Measurements from ENCODE around the gene STX7. TPM values are rescaled to one million over a fixed set of nuclear protein-coding genes. Genes with fewer than 3 reads are reported as not detected.
A peak's percentile ranks its signal among the peaks of the same experiment; 100 is the strongest.

Gene STX7
- total RNA-seq, 1 donor from 2014 or later: 52.0 TPM

DNA sequence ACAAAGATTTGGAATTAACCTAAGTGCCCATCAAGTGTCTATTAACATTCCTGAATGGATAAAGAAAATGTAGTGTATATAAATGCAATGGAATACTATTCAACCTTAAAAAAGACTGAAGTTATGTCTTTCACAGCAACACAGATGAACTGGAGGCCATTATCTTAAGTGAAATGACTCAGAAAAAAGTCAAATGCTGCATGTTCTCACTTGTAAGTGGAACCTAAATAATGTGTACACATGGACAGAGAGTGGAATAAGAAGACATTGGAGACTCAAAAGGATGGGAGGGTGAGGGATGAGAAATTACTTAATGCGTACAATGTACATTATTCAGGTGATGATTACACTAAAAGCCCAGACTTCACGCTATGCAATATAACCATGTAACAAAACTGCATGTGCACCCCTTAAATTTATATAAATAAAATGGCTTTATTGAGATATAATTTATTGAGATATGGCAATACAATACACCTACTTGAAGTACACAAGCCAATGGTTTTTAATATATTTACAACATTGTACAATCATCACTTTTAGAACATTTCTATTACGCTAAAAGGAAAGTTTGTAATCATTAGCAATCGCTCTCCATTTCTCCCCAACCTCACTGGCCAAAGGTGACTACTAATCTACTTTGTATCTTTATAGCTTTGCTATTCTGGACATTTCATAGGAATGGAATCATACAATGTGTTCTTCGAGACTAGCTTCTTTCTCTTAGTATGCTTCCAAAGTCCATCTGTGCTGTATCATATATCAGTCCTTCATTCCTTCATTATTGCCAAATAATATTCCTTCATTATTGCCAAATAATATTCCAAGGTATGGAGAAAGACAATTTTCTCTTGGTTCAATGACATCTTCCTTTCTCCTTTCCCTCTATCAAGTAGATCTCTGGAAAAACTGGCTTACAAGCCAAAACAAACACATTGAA is 5.8 kb downstream of the STX7 start:
- no peak for DNase-seq (ENCODE audit: low read depth in 2 of 2)

DNA sequence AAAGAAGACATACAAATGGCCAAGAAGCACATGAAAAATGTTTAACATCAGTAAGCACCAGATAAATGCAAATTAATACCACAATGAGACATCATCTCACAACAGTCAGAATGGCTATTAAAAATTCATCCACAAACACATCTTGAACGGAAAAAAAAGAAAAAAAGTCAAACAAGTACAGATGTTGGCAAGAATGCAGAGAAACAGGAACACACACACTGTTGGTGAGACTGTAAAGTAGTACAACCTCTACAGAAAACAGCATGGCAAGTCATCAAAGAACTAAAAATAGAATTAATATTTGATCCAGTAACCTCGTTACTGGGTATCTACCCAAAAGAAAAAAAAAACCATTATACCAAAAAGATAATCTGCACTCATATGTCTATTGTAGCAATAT is 6.5 kb downstream of the STX7 start:
- DNase-seq (ENCODE audit: low read depth in 2 of 2): no peak

DNA sequence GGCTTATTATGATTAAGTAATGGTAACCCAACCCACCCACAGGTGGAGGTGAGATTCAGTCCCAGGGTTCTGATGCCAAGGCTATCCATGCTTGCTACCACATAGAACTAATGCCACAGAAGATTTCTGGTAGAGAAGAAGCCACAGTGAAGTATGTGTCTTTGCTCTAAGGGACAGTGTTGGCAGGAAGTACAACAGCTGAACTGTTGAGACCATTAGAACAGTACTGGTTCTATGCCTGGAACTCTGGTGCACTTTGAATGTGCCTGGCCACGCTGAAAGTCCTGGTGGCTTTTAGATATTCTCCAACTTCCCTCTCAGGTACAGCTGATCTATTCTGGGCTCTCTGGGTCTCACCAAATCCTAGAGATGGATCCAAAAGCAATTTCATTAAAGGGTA is 7.8 kb downstream of the STX7 start:
- DNase-seq (ENCODE audit: low read depth in 2 of 2): peak in 1 of 2 donors; percentile 30

DNA sequence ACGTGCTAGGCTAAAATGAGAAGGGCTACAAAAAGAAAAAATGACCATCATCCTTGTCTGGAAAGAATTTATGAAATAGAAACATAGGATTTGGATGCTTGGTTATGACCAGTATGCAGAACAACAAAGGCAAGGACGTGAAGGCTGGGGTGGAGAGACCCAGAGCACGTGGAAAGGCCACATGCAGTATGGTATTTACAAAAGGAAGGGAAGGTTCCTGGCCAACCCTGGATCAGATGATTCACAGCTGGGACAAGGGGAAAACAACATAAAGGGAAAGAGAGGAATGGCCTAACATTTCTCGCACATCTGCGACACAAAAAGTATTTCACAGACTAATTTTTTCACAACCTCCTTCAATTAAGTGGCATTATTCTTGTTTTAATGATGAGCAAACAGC is 8.2 kb downstream of the STX7 start:
- peak; percentile 76 to 97 for DNase-seq (ENCODE audit: low read depth in 2 of 2)

DNA sequence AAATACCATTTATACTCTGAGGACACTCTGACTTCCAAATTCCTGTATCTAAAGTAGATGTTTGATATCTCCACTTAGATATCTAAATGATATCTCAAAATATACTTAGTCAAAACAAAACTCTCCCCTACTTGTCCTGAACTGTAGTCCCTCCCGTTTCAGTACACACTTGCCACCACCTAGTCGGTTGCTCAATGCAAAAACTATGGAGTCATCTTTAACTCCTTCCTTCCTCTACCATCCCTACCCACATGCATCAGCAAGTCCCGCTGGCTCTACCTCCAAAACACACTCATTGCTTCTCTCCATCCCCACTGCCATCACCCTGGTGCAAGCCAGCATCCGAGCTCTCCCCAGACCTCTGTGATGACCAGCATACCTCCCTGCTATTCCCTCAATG is 13.2 kb downstream of the STX7 start:
- DNase-seq (ENCODE audit: low read depth in 2 of 2): no peak

DNA sequence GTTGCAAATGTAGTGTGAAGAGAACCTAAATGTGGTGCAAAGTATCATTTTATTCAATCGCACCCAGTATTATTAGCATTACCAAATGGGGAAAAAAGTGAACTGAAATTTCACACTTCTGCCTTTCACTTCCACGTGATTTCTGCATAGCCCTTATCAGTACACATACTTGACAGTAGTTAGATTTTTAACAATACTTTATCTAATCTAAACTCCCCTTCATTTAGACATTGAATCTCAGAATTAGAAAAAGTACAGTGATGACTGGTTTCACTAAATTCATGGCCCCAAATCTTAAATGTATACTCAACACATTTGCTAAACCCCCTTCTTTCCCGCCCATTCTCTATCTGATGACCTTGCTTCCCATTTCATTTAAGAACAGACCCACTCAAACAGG is 14.3 kb downstream of the STX7 start:
- no peak for DNase-seq (ENCODE audit: low read depth in 2 of 2)

DNA sequence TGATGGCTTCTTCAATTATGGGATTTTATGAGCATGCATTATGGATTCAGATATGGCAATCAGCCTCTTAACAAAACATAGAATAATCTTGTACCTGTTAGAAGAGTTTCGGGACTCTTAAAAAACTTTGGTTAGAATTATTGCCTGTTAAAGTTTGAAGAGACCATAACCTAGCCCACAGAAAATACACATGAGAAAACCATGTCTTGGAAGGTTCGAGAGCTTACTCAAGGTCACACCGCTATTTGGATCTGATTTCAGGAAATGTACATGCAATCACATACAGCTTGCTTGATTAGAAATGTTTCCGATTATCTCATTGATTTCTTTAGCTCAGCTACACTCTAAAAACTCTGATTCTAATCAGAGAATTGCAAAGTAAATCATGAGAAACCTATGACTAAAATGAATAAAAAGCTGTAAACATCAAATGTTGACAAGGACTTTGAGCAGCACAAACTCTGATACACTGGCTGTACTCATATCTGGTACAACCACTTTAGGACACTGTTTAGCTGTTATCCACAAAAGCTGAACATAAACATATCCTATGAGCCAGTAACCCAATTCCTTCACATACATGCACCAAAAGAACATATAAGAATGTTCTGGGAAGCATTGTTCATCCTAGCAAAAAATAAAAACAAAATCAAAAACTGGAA is 16.3 kb downstream of the STX7 start:
- DNase-seq (ENCODE audit: low read depth in 2 of 2): no peak

DNA sequence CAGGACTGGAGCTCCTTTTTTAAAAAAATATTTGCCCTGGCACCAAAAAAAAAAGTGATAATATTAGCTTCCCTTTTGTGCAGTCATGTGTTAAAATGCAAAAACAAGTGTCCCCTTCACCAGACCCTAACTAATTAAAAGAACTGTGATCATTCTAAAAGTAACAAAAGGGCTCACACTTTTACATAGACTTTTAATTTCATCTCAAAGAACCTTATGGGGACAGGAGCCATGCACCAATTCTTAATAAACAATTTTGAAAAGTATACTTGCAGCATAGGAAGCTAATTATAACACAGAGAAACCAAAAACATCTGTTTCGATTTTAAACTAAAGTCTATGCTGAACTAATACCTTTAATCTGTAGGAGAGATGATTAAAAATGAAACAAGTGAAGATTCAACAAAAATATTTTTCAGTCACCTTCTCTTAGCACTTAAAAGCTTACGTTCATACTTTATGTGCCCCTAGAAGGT is 17.3 kb downstream of the STX7 start:
- DNase-seq (ENCODE audit: low read depth in 2 of 2): no peak

DNA sequence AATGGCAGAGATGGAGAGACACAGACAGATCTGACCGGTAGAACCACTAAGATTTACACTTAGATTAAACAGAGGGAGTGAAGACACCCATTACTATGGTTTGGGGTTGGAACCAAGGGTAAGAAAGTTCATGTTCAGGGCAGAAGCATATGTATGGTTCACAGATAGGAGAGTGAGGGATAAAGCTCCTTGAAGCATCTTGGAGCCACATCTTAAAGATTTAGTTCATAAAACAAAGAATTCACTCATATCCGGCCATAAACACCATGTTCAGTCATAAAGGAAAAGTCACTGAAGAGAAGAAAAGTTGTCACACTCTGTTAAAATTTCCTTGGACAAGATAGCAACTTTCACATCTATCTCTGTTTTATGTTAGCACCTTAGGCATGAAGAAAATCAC is 18.0 kb downstream of the STX7 start:
- no peak for DNase-seq (ENCODE audit: low read depth in 2 of 2)

DNA sequence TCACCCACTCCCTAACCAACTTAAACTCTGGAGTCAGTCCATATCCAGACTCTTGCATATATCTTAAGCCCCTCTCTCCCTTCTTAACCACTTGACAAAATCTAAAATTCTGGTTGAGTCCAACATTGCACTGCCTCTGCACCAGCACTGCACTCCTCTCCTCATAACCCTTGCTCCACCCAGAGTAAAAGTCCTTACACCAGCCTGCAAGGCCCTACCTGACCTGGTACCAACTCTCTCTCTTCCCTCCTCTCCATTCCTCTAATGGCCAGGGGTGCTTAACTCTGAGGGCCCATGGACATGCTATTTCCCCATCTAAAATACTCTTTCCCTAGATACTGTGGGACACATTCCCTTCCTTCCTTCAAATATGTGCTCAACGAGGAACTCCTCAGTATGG is 21.0 kb downstream of the STX7 start:
- DNase-seq (ENCODE audit: low read depth in 2 of 2): no peak

DNA sequence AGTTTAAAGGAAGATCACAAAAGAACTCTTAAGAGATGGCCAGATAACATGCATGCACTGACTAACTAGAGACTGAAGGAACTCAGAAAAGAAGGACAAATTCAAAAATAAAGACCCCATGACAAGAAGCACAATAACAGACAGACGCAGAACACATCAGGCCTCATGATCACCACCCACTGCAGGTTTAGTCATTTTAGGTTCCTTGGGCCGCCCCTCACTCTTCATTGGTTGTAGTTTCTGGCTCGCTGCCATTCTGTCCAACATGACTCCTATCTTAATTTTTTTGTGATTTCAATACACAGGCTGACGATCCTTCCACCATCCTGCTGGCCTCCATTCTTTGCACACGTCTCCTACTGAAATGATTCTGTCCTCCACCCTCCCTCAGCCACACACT is 21.6 kb downstream of the STX7 start:
- DNase-seq (ENCODE audit: low read depth in 2 of 2): peak; percentile 32 to 78

DNA sequence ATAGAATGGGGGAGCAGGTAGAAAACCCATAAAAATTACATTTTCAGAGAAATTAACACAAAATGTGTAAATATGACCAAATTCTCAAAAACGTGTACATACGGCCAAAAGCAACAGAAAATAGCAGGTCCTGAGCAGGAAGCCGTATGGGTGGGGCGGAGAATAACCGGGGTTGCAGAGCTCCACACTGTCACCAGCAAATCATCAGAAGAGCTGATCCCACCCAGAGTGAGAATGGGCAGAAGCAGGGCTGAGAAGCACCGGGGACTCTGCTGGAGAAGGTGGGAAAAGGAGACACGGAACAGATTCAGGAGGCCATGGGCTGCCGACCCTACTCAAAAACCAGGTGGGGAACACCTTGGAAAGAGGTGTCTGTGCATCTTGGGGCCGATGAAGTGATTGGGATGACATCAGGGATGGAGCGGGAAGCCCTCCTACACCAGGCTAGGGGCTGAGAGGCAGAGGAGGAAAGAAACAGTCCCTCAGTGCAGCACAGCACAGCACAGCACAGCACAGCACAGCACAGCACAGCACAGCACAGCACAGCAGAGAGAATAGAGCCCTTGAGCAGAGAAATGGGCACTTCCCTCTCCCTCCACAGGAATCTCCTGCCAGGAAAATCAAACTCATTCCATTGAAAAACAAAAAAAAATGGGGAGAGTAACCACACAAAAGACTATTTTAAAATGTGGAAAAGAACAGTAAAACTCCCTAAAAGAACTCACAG is 22.3 kb downstream of the STX7 start:
- peak; percentile 33 to 67 for DNase-seq (ENCODE audit: low read depth in 2 of 2)

DNA sequence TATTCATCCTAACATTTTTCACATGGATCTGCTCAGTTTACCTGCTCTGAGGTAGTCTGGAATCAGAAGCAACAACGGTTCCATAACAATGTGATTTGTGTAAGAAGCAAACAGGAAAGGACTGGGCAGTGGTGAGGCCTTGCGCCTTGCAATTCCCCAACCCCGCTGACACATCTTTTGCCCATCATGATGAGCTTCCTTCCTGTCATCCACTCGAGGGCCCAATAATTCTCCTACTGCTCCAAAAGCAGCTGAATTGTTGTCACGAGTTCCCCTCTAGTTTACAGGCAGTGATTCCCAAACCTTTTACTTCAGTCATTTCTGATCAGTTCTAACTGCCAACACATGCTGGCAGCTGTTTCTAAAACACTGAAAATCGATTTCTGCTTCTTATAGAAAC is 22.9 kb downstream of the STX7 start:
- DNase-seq (ENCODE audit: low read depth in 2 of 2): peak; percentile 70 to 89

DNA sequence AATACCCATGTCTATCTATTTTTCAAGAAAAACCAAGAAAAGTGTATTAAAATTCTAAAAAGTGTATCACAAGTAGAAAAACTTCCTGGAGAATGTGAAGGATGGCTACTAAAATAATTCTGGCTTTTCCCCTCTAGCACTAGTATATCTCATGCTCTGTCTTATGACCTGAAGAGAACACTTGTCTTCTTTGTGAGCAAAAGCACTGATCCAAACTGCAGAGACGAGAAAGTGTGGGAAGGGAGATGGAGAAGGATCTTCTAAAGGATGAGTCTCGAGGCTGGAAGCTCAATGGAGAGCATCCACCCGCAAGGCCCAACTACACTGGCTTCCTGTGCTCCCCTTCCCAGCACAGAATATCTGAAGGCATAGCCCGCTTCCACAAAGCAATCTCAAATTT is 23.5 kb downstream of the STX7 start:
- no peak for DNase-seq (ENCODE audit: low read depth in 2 of 2)

DNA sequence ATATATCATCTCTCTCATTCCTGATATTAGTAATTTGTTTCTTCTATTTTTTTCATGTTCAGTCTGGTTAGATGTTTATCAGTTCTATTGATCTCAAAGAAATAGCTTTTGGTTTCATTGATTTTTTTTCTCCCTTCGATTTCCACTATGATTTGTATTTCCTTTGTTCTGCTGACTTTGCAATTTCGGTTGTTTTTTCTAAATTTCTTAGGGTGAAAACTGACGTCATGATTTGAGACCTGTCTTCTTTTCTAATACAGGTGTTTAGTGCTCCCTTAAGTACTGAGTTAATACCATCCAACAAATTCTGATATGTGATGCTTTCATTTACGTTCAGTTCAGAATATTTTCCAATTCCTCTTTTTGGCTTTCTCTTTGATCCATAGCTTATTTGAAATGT is 25.2 kb downstream of the STX7 start:
- DNase-seq (ENCODE audit: low read depth in 2 of 2): no peak

DNA sequence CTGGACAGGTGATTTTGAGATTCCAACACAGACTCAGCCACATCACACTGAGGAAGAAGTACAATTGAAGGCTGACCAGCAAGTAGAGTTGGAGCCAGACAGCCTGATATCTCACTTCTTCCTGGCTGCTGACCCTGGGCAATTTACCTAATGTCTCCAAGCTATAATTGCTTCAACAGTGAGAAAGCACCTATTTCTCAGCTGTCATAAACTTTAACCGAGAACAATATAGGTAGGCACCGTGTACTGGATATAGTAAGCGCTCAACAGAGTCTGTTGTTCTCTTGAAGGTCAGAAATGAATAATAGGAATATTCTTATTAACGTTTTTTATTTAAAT is 28.3 kb downstream of the STX7 start:
- DNase-seq (ENCODE audit: low read depth in 2 of 2): no peak

DNA sequence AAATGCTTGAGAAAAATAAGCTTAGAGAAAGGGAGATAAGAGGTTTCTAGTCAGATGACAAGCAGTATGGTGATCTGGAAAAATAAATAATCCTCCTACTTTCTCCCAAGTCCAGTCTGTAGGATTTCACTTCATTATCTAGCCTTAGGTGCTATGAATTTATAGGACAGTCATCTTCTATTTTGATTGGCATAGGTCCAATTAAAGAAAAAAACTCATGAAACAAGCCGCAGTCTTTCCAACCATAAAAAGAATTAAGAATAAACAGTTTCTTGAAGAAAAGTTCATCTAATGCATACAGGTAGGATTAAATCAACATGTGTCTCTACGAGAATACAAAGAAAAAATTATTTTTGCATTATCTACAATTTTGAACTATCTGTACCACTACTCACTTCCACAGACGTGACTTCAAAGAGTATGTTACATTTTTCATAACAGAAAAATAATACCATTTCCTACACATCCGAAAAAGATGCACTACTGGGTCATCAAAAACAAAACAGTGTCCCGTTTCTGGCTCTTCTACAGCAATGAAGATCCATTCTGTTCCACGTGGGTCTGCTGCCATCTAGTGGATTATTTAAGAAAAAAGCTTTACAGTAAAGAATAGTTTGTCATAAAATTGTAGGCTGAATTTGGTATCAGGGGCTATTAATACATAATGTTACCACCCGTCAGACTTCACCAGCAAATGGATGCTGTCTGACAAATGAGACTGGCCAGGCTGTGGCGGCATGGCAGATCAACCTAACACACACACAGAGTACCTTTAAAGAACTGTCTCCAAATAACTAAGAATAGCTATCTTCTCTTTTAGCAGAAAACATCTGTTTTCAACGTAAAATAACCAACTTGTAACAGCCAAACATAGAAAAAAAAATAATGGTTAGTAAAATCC is 28.9 kb downstream of the STX7 start:
- DNase-seq (ENCODE audit: low read depth in 2 of 2): peak; percentile 74 to 88

DNA sequence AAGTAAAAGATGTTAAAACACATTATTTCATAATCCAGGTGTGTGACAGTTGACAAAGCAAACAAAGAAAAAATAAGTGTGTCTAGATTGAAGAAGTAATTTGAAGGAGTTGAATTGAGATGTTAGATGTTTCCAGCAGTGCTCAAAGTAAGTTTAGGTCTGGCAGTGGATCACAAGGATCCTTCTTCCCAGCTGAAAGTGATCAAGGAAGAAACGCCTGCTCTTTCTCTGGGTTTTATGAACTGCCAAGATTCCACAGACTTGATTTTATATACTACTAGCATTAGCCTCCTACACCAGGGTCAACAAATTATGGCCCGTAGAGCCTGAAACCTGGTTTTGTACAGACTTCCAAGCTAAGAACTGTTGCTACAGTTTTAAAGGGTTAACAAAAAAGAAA is 30.3 kb downstream of the STX7 start:
- no peak for DNase-seq (ENCODE audit: low read depth in 2 of 2)

DNA sequence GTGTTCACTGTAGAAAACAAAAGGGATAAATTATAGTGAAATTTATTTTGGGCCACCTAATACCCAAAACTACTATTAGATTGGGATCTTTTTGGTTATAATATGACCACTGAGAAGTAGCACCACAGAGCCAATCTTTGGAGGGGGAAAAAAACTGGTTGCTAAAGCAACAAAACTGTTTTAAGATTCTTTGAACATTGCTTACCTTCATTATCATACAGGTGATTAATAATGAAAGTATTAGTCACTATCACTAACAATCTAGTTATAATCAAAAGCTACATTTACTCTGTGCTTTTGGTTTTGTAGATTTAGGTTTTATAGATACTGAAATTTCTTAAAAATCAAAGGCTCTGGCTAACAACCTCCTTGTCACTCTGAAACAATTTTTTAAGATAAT is 31.7 kb downstream of the STX7 start:
- no peak for DNase-seq (ENCODE audit: low read depth in 2 of 2)

DNA sequence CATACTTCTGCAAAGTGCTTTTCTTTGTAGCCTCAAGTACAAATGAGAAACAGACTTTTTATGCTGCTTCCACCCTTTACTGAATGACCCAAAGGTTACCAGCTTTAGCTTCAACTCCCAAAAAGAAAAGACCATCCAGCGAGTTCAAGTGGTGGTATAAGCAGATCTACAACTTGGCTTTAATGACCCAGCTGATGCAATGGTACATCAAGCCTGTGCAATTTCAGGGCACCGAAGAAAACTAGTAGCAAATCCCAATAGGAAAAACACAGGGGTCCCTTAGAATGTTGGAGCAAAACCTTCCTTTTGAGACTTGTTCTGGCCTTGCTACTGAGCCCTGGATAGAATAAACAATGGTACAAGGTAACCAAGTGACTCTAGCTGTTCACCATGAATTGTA is 33.8 kb downstream of the STX7 start:
- no peak for DNase-seq (ENCODE audit: low read depth in 2 of 2)

DNA sequence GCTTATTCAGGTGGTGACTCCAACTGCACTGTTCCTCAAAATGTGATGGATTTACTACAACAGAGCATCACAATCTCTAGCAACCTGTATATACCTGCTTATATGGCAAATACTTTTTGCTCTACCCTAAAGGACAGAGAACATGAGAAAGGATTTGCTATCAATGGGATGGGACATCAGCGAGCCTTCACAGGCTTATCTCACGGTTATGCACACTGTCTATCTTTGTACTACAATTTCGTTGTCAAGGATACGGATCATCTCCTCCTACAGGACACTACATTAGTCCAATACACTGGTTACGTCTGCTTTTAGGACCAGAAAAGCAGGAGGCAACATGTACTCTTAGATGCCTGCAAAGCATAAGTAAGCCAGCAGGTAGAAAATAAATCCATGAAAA is 34.2 kb downstream of the STX7 start:
- no peak for DNase-seq (ENCODE audit: low read depth in 2 of 2)
